ENCODE results near the gene MTMR3.

MTMR3 gene

GRCh38 chr22:30020511-30020910 is 137.5 kb downstream of the MTMR3 start:
- no peaks in the 10 kb centered on the region for H3K79me2 ChIP-seq (ENCODE audit: low read length)
- TF ChIP-seq EZH2phosphoT487 (IDR thresholded peaks at IDR 0.05; ENCODE audit: low read length) = no peak
- no peak for TF ChIP-seq EZH2 (optimal IDR thresholded peaks at IDR 0.05; ENCODE audit: low read depth, low read length)
- TF ChIP-seq CTCF (IDR thresholded peaks at IDR 0.05; ENCODE audit: low read length) = no peak
- no peak overlapping the region for H3K27ac ChIP-seq (ENCODE audit: low read length)
- no peak overlapping the region for H2AFZ ChIP-seq (ENCODE audit: low read length)
- DNase-seq = no peak
- no peak overlapping the region for H3K4me2 ChIP-seq (ENCODE audit: low read depth, low read length)
- H3K9ac ChIP-seq (ENCODE audit: low read length) = no peak overlapping the region
- peaks cover under 1% of the 10 kb centered on the region; the same call in 1 of the 2 replicates for H3K36me3 ChIP-seq (replicated peaks; ENCODE audit: insufficient read depth, low read length)
- H3K9me2 ChIP-seq (replicated peaks; ENCODE audit: insufficient read depth, low read length) = no peaks in the 10 kb centered on the region
- no peak overlapping the region for H3K4me3 ChIP-seq (ENCODE audit: low read length)
- H3K4me1 ChIP-seq (ENCODE audit: low read length) = no peaks in the 10 kb centered on the region
- H3K9me3 ChIP-seq (replicated peaks; ENCODE audit: insufficient read depth, low read length) = no peaks in the 10 kb centered on the region
- H3K27me3 ChIP-seq (replicated peaks; ENCODE audit: insufficient read depth, low read length) = no peaks in the 10 kb centered on the region
- no peaks in the 10 kb centered on the region for H3F3A ChIP-seq (ENCODE audit: insufficient read depth, low read length)
- no peaks in the 10 kb centered on the region for H4K20me1 ChIP-seq (ENCODE audit: insufficient read depth, low read length)

GRCh38 chr22:30021338-30021737 is 138.4 kb downstream of the MTMR3 start:
- Histone ChIP-seq H3K9me2 (replicated peaks; ENCODE audit: insufficient read depth, low read length) (no peaks in the 10 kb centered on the region), H3K9me3 (replicated peaks; ENCODE audit: insufficient read depth, low read length) (no peaks in the 10 kb centered on the region), H3K79me2 (ENCODE audit: low read length) (no peaks in the 10 kb centered on the region), H3F3A (ENCODE audit: insufficient read depth, low read length) (no peaks in the 10 kb centered on the region), H3K4me2 (ENCODE audit: low read depth, low read length) (no peak overlapping the region), H3K4me1 (ENCODE audit: low read length) (no peaks in the 10 kb centered on the region), H4K20me1 (ENCODE audit: insufficient read depth, low read length) (no peaks in the 10 kb centered on the region), H3K4me3 (ENCODE audit: low read length) (no peak overlapping the region), H3K36me3 (replicated peaks; ENCODE audit: insufficient read depth, low read length) (peaks cover 5% of the 10 kb centered on the region; the same call in 1 of the 2 replicates), H3K27ac (ENCODE audit: low read length) (no peak overlapping the region), H3K27me3 (replicated peaks; ENCODE audit: insufficient read depth, low read length) (no peaks in the 10 kb centered on the region), H2AFZ (ENCODE audit: low read length) (no peak overlapping the region), H3K9ac (ENCODE audit: low read length) (no peak overlapping the region)
- DNase-seq = no peak
- no peak for TF ChIP-seq CTCF (IDR thresholded peaks at IDR 0.05; ENCODE audit: low read length)
- TF ChIP-seq EZH2 (optimal IDR thresholded peaks at IDR 0.05; ENCODE audit: low read depth, low read length) = no peak
- TF ChIP-seq EZH2phosphoT487 (IDR thresholded peaks at IDR 0.05; ENCODE audit: low read length) = no peak

GRCh38 chr22:30021881-30022619 is 139.1 kb downstream of the MTMR3 start:
- H3K9me2 ChIP-seq (replicated peaks; ENCODE audit: insufficient read depth, low read length) = no peaks in the 10 kb centered on the region
- H3K9ac ChIP-seq (ENCODE audit: low read length) = no peak overlapping the region
- no peaks in the 10 kb centered on the region for H3K9me3 ChIP-seq (replicated peaks; ENCODE audit: insufficient read depth, low read length)
- no peaks in the 10 kb centered on the region for H3K4me1 ChIP-seq (ENCODE audit: low read length)
- TF ChIP-seq EZH2phosphoT487 (IDR thresholded peaks at IDR 0.05; ENCODE audit: low read length) (no peak), CTCF (IDR thresholded peaks at IDR 0.05; ENCODE audit: low read length) (no peak), EZH2 (optimal IDR thresholded peaks at IDR 0.05; ENCODE audit: low read depth, low read length) (no peak)
- no peak overlapping the region for H3K4me2 ChIP-seq (ENCODE audit: low read depth, low read length)
- H3F3A ChIP-seq (ENCODE audit: insufficient read depth, low read length) = no peaks in the 10 kb centered on the region
- H3K4me3 ChIP-seq (ENCODE audit: low read length) = no peak overlapping the region
- peaks cover 5% of the 10 kb centered on the region; the same call in 1 of the 2 replicates for H3K36me3 ChIP-seq (replicated peaks; ENCODE audit: insufficient read depth, low read length)
- H3K79me2 ChIP-seq (ENCODE audit: low read length) = no peaks in the 10 kb centered on the region
- no peak for DNase-seq
- no peaks in the 10 kb centered on the region for H4K20me1 ChIP-seq (ENCODE audit: insufficient read depth, low read length)
- H2AFZ ChIP-seq (ENCODE audit: low read length) = no peak overlapping the region
- no peaks in the 10 kb centered on the region for H3K27me3 ChIP-seq (replicated peaks; ENCODE audit: insufficient read depth, low read length)
- no peak overlapping the region for H3K27ac ChIP-seq (ENCODE audit: low read length)

Measured in MM.1S (cell line).